PC-9 (cell line): ENCODE data around the gene ATG16L1. TPM values are rescaled to one million over a fixed set of nuclear protein-coding genes. Genes with fewer than 3 reads are reported as not detected.

ENCODE experiments used
- BruUV-seq: library from RNA; stranded (reverse); fragments of 400-500 nt; replicated peaks from 2 replicates; lab custom pipeline; 2021; lab: Mats Ljungman, UMichigan
- CTCF ChIA-PET: fragments of 300-600 bp; sonication (Branson Sonifier 250); formaldehyde crosslinking; loops from one replicate; lab custom pipeline; 2022; ENCODE audit warnings: antibody characterized with exemption; lab: Charles Lee
- POLR2A ChIA-PET: fragments of 300-600 bp; sonication (Branson Sonifier 250); formaldehyde crosslinking; loops from one replicate; lab custom pipeline; 2022; ENCODE audit warnings: antibody characterized with exemption; ENCODE audit not compliant: unreplicated experiment; lab: Charles Lee
- DNase-seq, 2 experiments: peaks; one replicate each; pipeline versions ENCODE4 v3.0.0 to v3.0.0-alpha.2; 2015 to 2022; ENCODE audit warnings: mixed read lengths in 1 of 2
- H2AFZ ChIP-seq: fragments of 200-600 bp; sonication (generic); 2 replicates; pipeline ENCODE4 v1.8.1; 2017; ENCODE audit warnings: antibody characterized with exemption
- H3F3A ChIP-seq: fragments of 200-600 bp; sonication (generic); 2 replicates; pipeline ENCODE4 v1.8.1; 2017; ENCODE audit warnings: antibody characterized with exemption, mild to moderate bottlenecking, low read depth; ENCODE audit not compliant: insufficient read depth
- H3K27ac ChIP-seq: fragments of 200-600 bp; sonication (generic); 2 replicates; pipeline ENCODE4 v1.6.1; 2016; ENCODE audit warnings: mixed run types
- H3K27me3 ChIP-seq: fragments of 200-600 bp; sonication (generic); 2 replicates; pipeline ENCODE4 v1.6.1; 2016; ENCODE audit warnings: low read depth, mixed run types; ENCODE audit not compliant: insufficient read depth
- H3K36me3 ChIP-seq: fragments of 200-600 bp; sonication (generic); 2 replicates; pipeline ENCODE4 v1.6.1; 2016; ENCODE audit warnings: low read depth, mixed run types
- H3K4me1 ChIP-seq: fragments of 200-600 bp; sonication (generic); replicated peaks from 2 replicates; pipeline ENCODE4 v1.6.1; 2016; ENCODE audit warnings: mixed run types; ENCODE audit not compliant: insufficient read depth
- H3K4me2 ChIP-seq: fragments of 200-600 bp; sonication (generic); 2 replicates; pipeline ENCODE4 v1.6.1; 2017; ENCODE audit warnings: mixed run types
- H3K4me3 ChIP-seq: fragments of 200-600 bp; sonication (generic); 2 replicates; pipeline ENCODE4 v1.6.1; 2016; ENCODE audit warnings: mixed run types
- H3K79me2 ChIP-seq: fragments of 200-600 bp; sonication (generic); 2 replicates; pipeline ENCODE4 v1.6.1; 2017; ENCODE audit warnings: low read depth, mixed run types
- H3K9me2 ChIP-seq: fragments of 200-600 bp; sonication (generic); 2 replicates; pipeline ENCODE4 v1.8.1; 2017; ENCODE audit warnings: mild to moderate bottlenecking; ENCODE audit not compliant: insufficient read depth
- H3K9me3 ChIP-seq: fragments of 200-600 bp; sonication (generic); 2 replicates; pipeline ENCODE4 v1.8.1; 2016; ENCODE audit warnings: low read depth; ENCODE audit not compliant: insufficient read depth
- H4K20me1 ChIP-seq: fragments of 200-600 bp; sonication (generic); 2 replicates; pipeline ENCODE4 v1.8.1; 2017; ENCODE audit not compliant: insufficient read depth
- CTCF ChIP-seq: fragments of 200-600 bp; sonication (generic); conservative IDR thresholded peaks from 2 replicates; pipeline ENCODE4 v1.6.1; 2017; ENCODE audit warnings: mixed run types, antibody characterized with exemption, mild to moderate bottlenecking, moderate library complexity
- EZH2 ChIP-seq: fragments of 200-600 bp; sonication (generic); IDR thresholded peaks from 2 replicates; pipeline ENCODE4 v1.8.0; 2017; ENCODE audit warnings: antibody characterized with exemption, low read depth
- intact Hi-C: fragments of 100-400 bp; cut with micrococcal nuclease; formaldehyde crosslinking; loops from one replicate; pipeline ENCODE4 v1.10.0; 2022; ENCODE audit not compliant: unreplicated experiment
- total RNA-seq: library from RNA; stranded (reverse); gene quantifications from 2 replicates; pipeline ENCODE4 v1.2.3, GENCODE V29; 2021

ATG16L1 gene
- total RNA-seq, 1 experiment from 2014 or later: 55.7 TPM

- no TSS peak for BruUV-seq
- Histone ChIP-seq H3K27ac (no peak overlapping the region), H3K9me3 (no peaks in the 10 kb centered on the region), H3K27me3 (no peaks in the 10 kb centered on the region), H3K4me1 (no peaks in the 10 kb centered on the region), H4K20me1 (peaks cover 45% of the 10 kb centered on the region), H2AFZ (no peak overlapping the region), H3F3A (peaks cover 26% of the 10 kb centered on the region; the same call in 1 of the 2 replicates), H3K4me2 (no peak overlapping the region), H3K36me3 (peaks cover 87% of the 10 kb centered on the region), H3K4me3 (no peak overlapping the region), H3K79me2 (peaks cover 52% of the 10 kb centered on the region), H3K9me2 (no peaks in the 10 kb centered on the region)
- TF ChIP-seq EZH2 (no peak), CTCF (no peak)
- ChIA-PET CTCF (no interaction called here), POLR2A (interaction anchor here (0.7 kb wide), 1 partner anchor 639 kb away, joined by 3 read pairs; no protein-coding TSS in a partner anchor)
- DNase-seq: no peak
- intact Hi-C loops: no loop called here
These were observed 13.2 kb downstream of the ATG16L1 start for GRCh38 chr2:233264667-233265066.

DNA sequence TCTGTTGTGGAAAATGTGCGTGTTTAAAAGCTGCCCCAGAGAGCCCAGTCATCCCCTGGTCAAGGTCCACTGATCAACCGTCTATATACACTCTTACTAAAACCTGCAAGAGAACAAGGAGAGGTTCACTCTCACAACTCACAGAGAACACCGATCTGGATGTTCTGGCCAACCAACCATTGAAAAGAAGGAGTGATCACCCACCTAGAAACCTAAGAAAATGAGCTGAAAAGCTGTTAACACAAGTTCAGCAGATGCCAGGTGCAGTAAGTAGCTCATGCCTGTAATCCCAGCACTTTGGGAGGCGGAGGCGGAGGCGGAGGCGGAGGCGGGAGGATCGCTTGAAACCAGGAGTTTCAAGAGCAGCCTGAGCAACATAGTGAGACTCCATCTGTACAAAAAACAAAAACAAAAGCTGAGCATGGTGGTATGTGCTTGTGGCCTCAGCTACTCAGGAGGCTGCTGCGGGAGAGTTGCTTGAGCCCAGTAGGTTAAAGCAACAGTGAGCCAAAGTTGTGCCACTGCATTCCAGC is 14.5 kb downstream of the ATG16L1 start:
- Histone ChIP-seq H2AFZ (no peak overlapping the region), H3K4me3 (no peak overlapping the region), H3K36me3 (peaks cover 88% of the 10 kb centered on the region), H3K4me1 (no peaks in the 10 kb centered on the region), H3K9me2 (no peaks in the 10 kb centered on the region), H3K4me2 (no peak overlapping the region), H3K27ac (no peak overlapping the region), H3K9me3 (no peaks in the 10 kb centered on the region), H3K27me3 (no peaks in the 10 kb centered on the region), H3F3A (peaks cover 34% of the 10 kb centered on the region; the same call in 1 of the 2 replicates), H3K79me2 (peaks cover 40% of the 10 kb centered on the region), H4K20me1 (peaks cover 32% of the 10 kb centered on the region)
- POLR2A ChIA-PET: interaction anchor here (0.9 kb wide), 1 partner anchor 429 kb away, joined by 4 read pairs; no protein-coding TSS in a partner anchor
- CTCF ChIA-PET: no interaction called here
- intact Hi-C loops: no loop called here
- no peak for TF ChIP-seq EZH2
- no peak for TF ChIP-seq CTCF
- no TSS peak for BruUV-seq
- no peak for DNase-seq

GRCh38 chr2:233266481-233266880 is 15.0 kb downstream of the ATG16L1 start:
- no peaks in the 10 kb centered on the region for H3K4me1 ChIP-seq
- no peak overlapping the region for H3K27ac ChIP-seq
- H3K9me3 ChIP-seq: no peaks in the 10 kb centered on the region
- intact Hi-C loops: no loop called here
- H3K79me2 ChIP-seq: peaks cover 35% of the 10 kb centered on the region
- no peak for TF ChIP-seq CTCF
- no peak for TF ChIP-seq EZH2
- POLR2A ChIA-PET: interaction anchor here (0.9 kb wide), 1 partner anchor 430 kb away, joined by 4 read pairs; no protein-coding TSS in a partner anchor
- H3K9me2 ChIP-seq: no peaks in the 10 kb centered on the region
- peaks cover 37% of the 10 kb centered on the region; the same call in 1 of the 2 replicates for H3F3A ChIP-seq
- CTCF ChIA-PET: no interaction called here
- no peaks in the 10 kb centered on the region for H3K27me3 ChIP-seq
- no peak overlapping the region for H3K4me3 ChIP-seq
- BruUV-seq: no TSS peak
- no peak overlapping the region for H2AFZ ChIP-seq
- DNase-seq: no peak
- H3K4me2 ChIP-seq: no peak overlapping the region
- H3K36me3 ChIP-seq: peaks cover 86% of the 10 kb centered on the region
- H4K20me1 ChIP-seq: peaks cover 31% of the 10 kb centered on the region
